ENCODE measurements around the gene GPATCH8.

Gene GPATCH8

GRCh38 chr17:44448412-44448811, 54.8 kb downstream of the GPATCH8 start:
- DNase-seq, result no peak

- DNase-seq, result no peak
Observed at GRCh38 chr17:44444735-44445105, 58.5 kb downstream of the GPATCH8 start.

GRCh38 chr17:44442806-44443205, 60.4 kb downstream of the GPATCH8 start:
- DNase-seq, result no peak

GRCh38 chr17:44439168-44439567, 64.0 kb downstream of the GPATCH8 start:
- DNase-seq, result no peak

GRCh38 chr17:44438636-44439035, 64.6 kb downstream of the GPATCH8 start:
- DNase-seq, result no peak

GRCh38 chr17:44436336-44436735, 66.9 kb downstream of the GPATCH8 start:
- DNase-seq, result no peak

GRCh38 chr17:44432254-44433157, 70.7 kb downstream of the GPATCH8 start:
- no peak for DNase-seq

GRCh38 chr17:44424828-44425461, 78.3 kb downstream of the GPATCH8 start:
- no peak for DNase-seq

- DNase-seq, result peak; percentile 20 to 30
Observed at GRCh38 chr17:44417553-44417952, 85.7 kb downstream of the GPATCH8 start.

GRCh38 chr17:44416558-44417289, 86.5 kb downstream of the GPATCH8 start:
- no peak for DNase-seq

- no peak for DNase-seq
Observed at GRCh38 chr17:44414394-44415155, 88.6 kb downstream of the GPATCH8 start.

GRCh38 chr17:44409309-44410028, 93.7 kb downstream of the GPATCH8 start:
- DNase-seq, result no peak

GRCh38 chr17:44408786-44409185, 94.4 kb downstream of the GPATCH8 start:
- DNase-seq, result no peak

- DNase-seq, result no peak
Observed at GRCh38 chr17:44402564-44403172, 100.5 kb downstream of the GPATCH8 start.

GRCh38 chr17:44400226-44400847, 102.9 kb downstream of the GPATCH8 start:
- no peak for DNase-seq

GRCh38 chr17:44398692-44399691, 104.2 kb downstream of the GPATCH8 start:
- peak in 1 of 2 experiments; percentile 6 for DNase-seq

GRCh38 chr17:44397479-44398440, 105.4 kb downstream of the GPATCH8 start:
- peak in 1 of 2 experiments; percentile 14 for DNase-seq

- DNase-seq, result peak in 1 of 2 experiments; percentile 9
Observed at GRCh38 chr17:44396946-44397345, 106.3 kb downstream of the GPATCH8 start.

- no peak for DNase-seq
Observed at GRCh38 chr17:44394833-44395232, 108.4 kb downstream of the GPATCH8 start.
